Neural cell (in vitro differentiated cells): ENCODE measurements around the gene PSMB3. TPM values are rescaled to one million over a fixed set of nuclear protein-coding genes. Genes with fewer than 3 reads are reported as not detected.

ENCODE experiments used
- H2AFZ ChIP-seq: fragments of 200-600, 300-800 bp; sonication (generic), shearing (Covaris generic); 2 replicates; pipeline ENCODE4 v1.6.0; 2014; ENCODE audit warnings: low read depth, mild to moderate bottlenecking, antibody characterized with exemption, low read length, moderate library complexity
- H3F3A ChIP-seq: fragments of 200-600 bp; shearing (Covaris generic); 2 replicates; pipeline ENCODE4 v1.6.1; 2016; ENCODE audit warnings: mild to moderate bottlenecking, moderate library complexity, mixed read lengths, antibody characterized with exemption, low read length; ENCODE audit not compliant: insufficient read depth, poor library complexity, severe bottlenecking
- H3K27ac ChIP-seq: fragments of 200-600, 300-800 bp; sonication (generic), shearing (Covaris generic); 2 replicates; pipeline ENCODE4 v1.5.1; 2014; ENCODE audit warnings: mild to moderate bottlenecking, low read length, moderate library complexity
- H3K27me3 ChIP-seq: fragments of 300-800, 200-600 bp; sonication (generic), shearing (Covaris generic); 2 replicates; pipeline ENCODE4 v1.6.0; 2014; ENCODE audit warnings: mild to moderate bottlenecking, low read depth, low read length, moderate library complexity; ENCODE audit not compliant: insufficient read depth
- H3K36me3 ChIP-seq: fragments of 300-800, 200-600 bp; sonication (generic), shearing (Covaris generic); 2 replicates; pipeline ENCODE4 v1.5.1; 2014; ENCODE audit warnings: mild to moderate bottlenecking, antibody characterized with exemption, low read length, moderate library complexity; ENCODE audit not compliant: insufficient read depth
- H3K4me2 ChIP-seq: fragments of 300-800, 200-600 bp; sonication (generic), shearing (Covaris generic); 2 replicates; pipeline ENCODE4 v1.6.0; 2014; ENCODE audit warnings: mild to moderate bottlenecking, low read length
- H3K4me3 ChIP-seq: fragments of 300-800, 200-600 bp; sonication (generic), shearing (Covaris generic); 2 replicates; pipeline ENCODE4 v1.5.1; 2014; ENCODE audit warnings: mild to moderate bottlenecking, low read length, moderate library complexity
- H3K79me2 ChIP-seq: fragments of 200-600 bp; shearing (Covaris generic); replicated peaks from 2 replicates; pipeline ENCODE4 v1.6.0; 2014; ENCODE audit warnings: mild to moderate bottlenecking, low read length, moderate library complexity; ENCODE audit not compliant: insufficient read depth
- H3K9ac ChIP-seq: fragments of 300-800, 200-600 bp; sonication (generic), shearing (Covaris generic); 2 replicates; pipeline ENCODE4 v1.6.1; 2016; ENCODE audit warnings: mild to moderate bottlenecking, low read length, mixed read lengths
- H3K9me2 ChIP-seq: fragments of 200-600 bp; shearing (Covaris generic); 2 replicates; pipeline ENCODE4 v1.6.1; 2016; ENCODE audit warnings: mild to moderate bottlenecking, low read length, mixed read lengths; ENCODE audit not compliant: insufficient read depth
- H3K9me3 ChIP-seq: fragments of 200-600, 300-800 bp; sonication (generic), shearing (Covaris generic); 2 replicates; pipeline ENCODE4 v1.6.1; 2016; ENCODE audit warnings: mild to moderate bottlenecking, mixed run types, low read length, moderate library complexity, mixed read lengths
- H4K20me1 ChIP-seq: fragments of 200-600 bp; shearing (Covaris generic); 2 replicates; pipeline ENCODE4 v1.6.1; 2016; ENCODE audit warnings: mild to moderate bottlenecking, mixed run types; ENCODE audit not compliant: insufficient read depth
- EP300 ChIP-seq: fragments of 450-650 bp; conservative IDR thresholded peaks from 2 replicates; pipeline ENCODE4 v1.6.1; 2014; ENCODE audit warnings: antibody characterized with exemption, mild to moderate bottlenecking, moderate library complexity; ENCODE audit not compliant: poor library complexity, severe bottlenecking
- EZH2 ChIP-seq: fragments of 200-600, 300-800 bp; shearing (Covaris generic), sonication (generic); IDR thresholded peaks from 2 replicates; pipeline ENCODE4 v1.6.1; 2014; ENCODE audit warnings: antibody characterized with exemption, low read length, borderline replicate concordance, mild to moderate bottlenecking; ENCODE audit not compliant: insufficient read depth, poor library complexity, severe bottlenecking
- MXI1 ChIP-seq: fragments of 450-650 bp; conservative IDR thresholded peaks from 2 replicates; pipeline ENCODE4 v1.6.1; 2014; ENCODE audit warnings: antibody characterized with exemption, mild to moderate bottlenecking; ENCODE audit not compliant: poor library complexity, severe bottlenecking
- POLR2AphosphoS5 ChIP-seq: IDR thresholded peaks from 2 replicates; pipeline ENCODE4 v1.6.1; 2012
- RAD21 ChIP-seq: fragments of 450-650 bp; conservative IDR thresholded peaks from 2 replicates; pipeline ENCODE4 v1.6.1; 2014; ENCODE audit warnings: antibody characterized with exemption, mild to moderate bottlenecking, moderate library complexity
- SMC3 ChIP-seq: fragments of 450-650 bp; conservative IDR thresholded peaks from 2 replicates; pipeline ENCODE4 v1.6.1; 2014; ENCODE audit warnings: antibody characterized with exemption, mild to moderate bottlenecking, moderate library complexity; ENCODE audit not compliant: poor library complexity
- TAF1 ChIP-seq: IDR thresholded peaks from 2 replicates; pipeline ENCODE4 v1.6.1; 2012; ENCODE audit warnings: low read depth
- polyA plus RNA-seq: library from polyadenylated mRNA; depleted of rRNA; stranded (reverse); fragments of >200 nt; gene quantifications from 2 replicates; pipeline ENCODE4 v1.2.3, GENCODE V29; 2014
- TF ChIP-seq, protein P1 (sequence below): fragments of 450-650 bp; IDR thresholded peaks from 2 replicates; pipeline ENCODE4 v1.5.1; 2014; ENCODE audit warnings: antibody characterized with exemption, mild to moderate bottlenecking, moderate library complexity; ENCODE audit not compliant: poor library complexity, severe bottlenecking
- TF ChIP-seq, protein P2 (sequence below): IDR thresholded peaks from 2 replicates; pipeline ENCODE4 v1.6.1; 2012; ENCODE audit warnings: borderline replicate concordance

PSMB3 gene
- polyA plus RNA-seq, 1 donor from 2014 or later: 338 TPM

DNA sequence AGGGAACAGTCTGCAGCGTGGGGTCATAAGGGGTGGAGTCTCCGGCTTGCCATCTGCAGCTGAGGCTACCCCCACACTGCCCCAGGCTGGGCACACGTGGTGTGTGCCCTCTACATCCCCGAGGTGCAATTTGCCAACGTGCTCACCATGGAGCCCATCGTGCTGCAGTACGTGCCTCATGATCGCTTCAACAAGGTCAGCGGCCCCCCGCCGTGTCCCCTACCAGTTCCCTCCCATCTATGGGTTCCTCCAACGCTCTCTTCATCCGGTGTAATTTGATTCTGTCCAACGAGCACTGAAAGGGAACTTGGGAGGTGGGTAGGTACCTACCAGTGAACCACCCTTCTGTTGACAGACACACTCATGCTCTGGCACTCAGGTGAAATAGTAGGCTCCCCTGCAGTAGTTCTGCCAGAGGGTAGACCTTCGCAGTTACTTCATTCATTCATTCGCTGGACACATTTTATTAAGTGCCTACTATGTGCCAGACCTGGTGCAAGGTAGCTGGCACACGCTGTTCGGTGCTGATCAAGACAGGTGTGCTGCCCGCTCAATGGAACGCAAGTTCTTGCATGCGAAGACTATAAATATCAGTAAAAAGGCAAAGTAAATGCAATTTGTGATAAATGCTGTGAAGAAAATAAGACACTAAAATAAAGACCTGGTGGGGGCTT, 44.7 kb upstream of the PSMB3 start:
- Histone ChIP-seq H3F3A (no peaks in the 10 kb centered on the region), H3K36me3 (no peaks in the 10 kb centered on the region), H3K9ac (no peak overlapping the region), H3K4me2 (no peak overlapping the region), H2AFZ (no peak overlapping the region), H4K20me1 (no peaks in the 10 kb centered on the region), H3K9me3 (no peaks in the 10 kb centered on the region), H3K27me3 (peaks cover 16% of the 10 kb centered on the region), H3K79me2 (peaks cover 19% of the 10 kb centered on the region), H3K9me2 (no peaks in the 10 kb centered on the region), H3K4me3 (peak overlapping the region; percentile 91), H3K27ac (no peak overlapping the region)
- TF ChIP-seq POLR2AphosphoS5 (no peak), MXI1 (no peak), EP300 (no peak)
- TF ChIP-seq, protein P1, sequence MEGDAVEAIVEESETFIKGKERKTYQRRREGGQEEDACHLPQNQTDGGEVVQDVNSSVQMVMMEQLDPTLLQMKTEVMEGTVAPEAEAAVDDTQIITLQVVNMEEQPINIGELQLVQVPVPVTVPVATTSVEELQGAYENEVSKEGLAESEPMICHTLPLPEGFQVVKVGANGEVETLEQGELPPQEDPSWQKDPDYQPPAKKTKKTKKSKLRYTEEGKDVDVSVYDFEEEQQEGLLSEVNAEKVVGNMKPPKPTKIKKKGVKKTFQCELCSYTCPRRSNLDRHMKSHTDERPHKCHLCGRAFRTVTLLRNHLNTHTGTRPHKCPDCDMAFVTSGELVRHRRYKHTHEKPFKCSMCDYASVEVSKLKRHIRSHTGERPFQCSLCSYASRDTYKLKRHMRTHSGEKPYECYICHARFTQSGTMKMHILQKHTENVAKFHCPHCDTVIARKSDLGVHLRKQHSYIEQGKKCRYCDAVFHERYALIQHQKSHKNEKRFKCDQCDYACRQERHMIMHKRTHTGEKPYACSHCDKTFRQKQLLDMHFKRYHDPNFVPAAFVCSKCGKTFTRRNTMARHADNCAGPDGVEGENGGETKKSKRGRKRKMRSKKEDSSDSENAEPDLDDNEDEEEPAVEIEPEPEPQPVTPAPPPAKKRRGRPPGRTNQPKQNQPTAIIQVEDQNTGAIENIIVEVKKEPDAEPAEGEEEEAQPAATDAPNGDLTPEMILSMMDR: no peak

DNA sequence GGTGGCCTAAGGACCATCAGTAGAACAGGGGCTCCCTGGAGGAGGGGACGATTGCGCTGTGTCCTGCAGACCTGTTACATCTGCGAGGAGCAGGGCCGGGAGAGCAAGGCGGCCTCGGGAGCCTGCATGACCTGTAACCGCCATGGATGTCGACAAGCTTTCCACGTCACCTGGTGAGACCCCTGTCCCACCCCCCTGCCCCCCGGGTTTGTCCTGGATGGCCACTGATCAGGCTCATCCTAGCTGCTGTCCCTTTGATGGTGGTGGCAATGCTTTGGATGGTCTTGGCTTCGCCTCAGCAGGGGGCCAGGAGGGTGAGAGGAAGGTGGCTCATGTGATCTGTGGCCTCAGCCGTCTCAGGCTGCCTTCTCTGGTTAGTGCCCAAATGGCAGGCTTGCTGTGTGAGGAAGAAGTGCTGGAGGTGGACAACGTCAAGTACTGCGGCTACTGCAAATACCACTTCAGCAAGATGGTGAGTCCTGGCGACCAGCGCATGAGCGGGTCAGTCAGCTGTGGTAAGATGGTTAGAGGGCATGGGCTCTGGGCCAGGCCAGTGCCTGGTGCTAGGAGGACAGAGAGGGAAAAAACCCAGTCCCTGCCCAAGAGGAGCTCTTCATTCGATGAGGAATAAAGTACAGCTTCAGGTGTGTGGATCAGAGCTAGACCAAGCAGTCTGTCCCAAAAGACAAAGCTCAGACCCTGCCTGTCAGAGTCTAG, 43.3 kb upstream of the PSMB3 start:
- no peak overlapping the region for H3K9ac ChIP-seq
- no peaks in the 10 kb centered on the region for H4K20me1 ChIP-seq
- no peaks in the 10 kb centered on the region for H3F3A ChIP-seq
- no peaks in the 10 kb centered on the region for H3K36me3 ChIP-seq
- no peak overlapping the region for H3K4me3 ChIP-seq
- H3K9me3 ChIP-seq: no peaks in the 10 kb centered on the region
- H3K4me2 ChIP-seq: no peak overlapping the region
- peaks cover 16% of the 10 kb centered on the region for H3K79me2 ChIP-seq
- H3K9me2 ChIP-seq: no peaks in the 10 kb centered on the region
- H3K27ac ChIP-seq: no peak overlapping the region
- peaks cover 2% of the 10 kb centered on the region for H3K27me3 ChIP-seq
- TF ChIP-seq POLR2AphosphoS5 (no peak), SMC3 (no peak), EZH2 (no peak), TAF1 (no peak), RAD21 (no peak), EP300 (no peak), MXI1 (no peak)
- TF ChIP-seq, protein P2, sequence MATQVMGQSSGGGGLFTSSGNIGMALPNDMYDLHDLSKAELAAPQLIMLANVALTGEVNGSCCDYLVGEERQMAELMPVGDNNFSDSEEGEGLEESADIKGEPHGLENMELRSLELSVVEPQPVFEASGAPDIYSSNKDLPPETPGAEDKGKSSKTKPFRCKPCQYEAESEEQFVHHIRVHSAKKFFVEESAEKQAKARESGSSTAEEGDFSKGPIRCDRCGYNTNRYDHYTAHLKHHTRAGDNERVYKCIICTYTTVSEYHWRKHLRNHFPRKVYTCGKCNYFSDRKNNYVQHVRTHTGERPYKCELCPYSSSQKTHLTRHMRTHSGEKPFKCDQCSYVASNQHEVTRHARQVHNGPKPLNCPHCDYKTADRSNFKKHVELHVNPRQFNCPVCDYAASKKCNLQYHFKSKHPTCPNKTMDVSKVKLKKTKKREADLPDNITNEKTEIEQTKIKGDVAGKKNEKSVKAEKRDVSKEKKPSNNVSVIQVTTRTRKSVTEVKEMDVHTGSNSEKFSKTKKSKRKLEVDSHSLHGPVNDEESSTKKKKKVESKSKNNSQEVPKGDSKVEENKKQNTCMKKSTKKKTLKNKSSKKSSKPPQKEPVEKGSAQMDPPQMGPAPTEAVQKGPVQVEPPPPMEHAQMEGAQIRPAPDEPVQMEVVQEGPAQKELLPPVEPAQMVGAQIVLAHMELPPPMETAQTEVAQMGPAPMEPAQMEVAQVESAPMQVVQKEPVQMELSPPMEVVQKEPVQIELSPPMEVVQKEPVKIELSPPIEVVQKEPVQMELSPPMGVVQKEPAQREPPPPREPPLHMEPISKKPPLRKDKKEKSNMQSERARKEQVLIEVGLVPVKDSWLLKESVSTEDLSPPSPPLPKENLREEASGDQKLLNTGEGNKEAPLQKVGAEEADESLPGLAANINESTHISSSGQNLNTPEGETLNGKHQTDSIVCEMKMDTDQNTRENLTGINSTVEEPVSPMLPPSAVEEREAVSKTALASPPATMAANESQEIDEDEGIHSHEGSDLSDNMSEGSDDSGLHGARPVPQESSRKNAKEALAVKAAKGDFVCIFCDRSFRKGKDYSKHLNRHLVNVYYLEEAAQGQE: no peak
- TF ChIP-seq, protein P1: no peak
- no peak overlapping the region for H2AFZ ChIP-seq
